Right renal pelvis (tissue), 4 donors: ENCODE results near the gene ABL2. TPM values are rescaled to one million over a fixed set of nuclear protein-coding genes. Genes with fewer than 3 reads are reported as not detected.
"Not testable (repeated sequence)": the region's sequence is repeated elsewhere in the genome, so short reads cannot be mapped to it uniquely, and the experiment has no call there.

Experiments
- DNase-seq, 4 donors: peaks; one replicate each; pipeline ENCODE4 v3.0.0-alpha.2; 2013; ENCODE audit warnings: low read depth in 4 of 4, low spot score in 3 of 4, missing footprints in 1 of 4
- polyA plus RNA-seq, 4 donors: library from polyadenylated mRNA; unstranded; fragments of 120-200 nt; gene quantifications; one replicate each; pipeline ENCODE4 v1.2.1, GENCODE V29; 2013; ENCODE audit not compliant: insufficient read length in 4 of 4

Gene ABL2
- polyA plus RNA-seq, 4 donors: 10.7 to 11.2 (median 10.9) TPM

- not testable (repeated sequence) for DNase-seq
These were observed 8.4 kb downstream of the ABL2 start for GRCh38 chr1:179221121-179221520.

DNA sequence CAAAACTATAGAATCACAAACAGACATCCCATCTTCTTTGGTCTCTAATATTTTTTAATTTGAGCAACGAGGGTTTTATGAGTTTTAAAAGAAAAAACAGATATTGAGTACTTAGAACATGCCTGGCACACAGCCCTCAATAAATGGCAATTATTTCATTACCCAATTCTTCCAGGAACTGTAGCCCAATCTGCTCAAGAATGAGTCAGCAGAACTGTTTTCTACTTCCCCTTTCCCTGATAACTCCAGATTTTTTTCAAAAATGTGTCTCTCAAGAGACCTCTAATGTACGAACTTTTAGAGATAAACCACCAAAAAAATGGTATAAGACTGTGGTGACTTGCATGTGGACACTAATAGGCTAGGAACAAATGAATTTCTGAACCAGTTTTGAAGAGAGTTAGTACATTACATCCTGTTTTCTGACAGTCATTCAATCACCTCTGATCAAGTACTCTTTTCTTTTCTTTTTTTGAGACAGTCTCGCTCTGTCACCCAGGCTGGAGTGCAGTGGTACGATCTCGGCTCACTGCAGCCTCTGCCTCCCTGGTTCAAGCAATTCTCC is 11.5 kb downstream of the ABL2 start:
- no peak for DNase-seq

DNA sequence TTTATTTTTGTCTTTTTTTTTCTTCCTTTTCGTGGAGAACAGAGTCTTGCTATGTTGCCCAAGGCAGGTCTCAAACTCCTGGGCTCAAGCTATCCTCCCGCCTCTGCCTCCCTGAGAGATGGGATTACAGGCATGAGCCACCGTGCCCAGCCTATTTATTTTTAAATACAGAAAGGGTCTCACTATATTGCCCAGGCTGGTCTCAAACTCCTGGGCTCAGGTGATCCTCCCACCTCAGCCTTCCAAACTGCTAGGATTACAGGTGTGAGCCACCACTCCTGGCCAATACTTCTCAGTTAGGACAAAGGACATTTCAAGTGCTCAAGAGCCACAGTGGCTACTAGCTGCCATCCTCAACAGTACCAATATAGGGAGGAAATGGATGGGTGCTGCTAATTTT is 16.2 kb downstream of the ABL2 start:
- DNase-seq: not testable (repeated sequence)

DNA sequence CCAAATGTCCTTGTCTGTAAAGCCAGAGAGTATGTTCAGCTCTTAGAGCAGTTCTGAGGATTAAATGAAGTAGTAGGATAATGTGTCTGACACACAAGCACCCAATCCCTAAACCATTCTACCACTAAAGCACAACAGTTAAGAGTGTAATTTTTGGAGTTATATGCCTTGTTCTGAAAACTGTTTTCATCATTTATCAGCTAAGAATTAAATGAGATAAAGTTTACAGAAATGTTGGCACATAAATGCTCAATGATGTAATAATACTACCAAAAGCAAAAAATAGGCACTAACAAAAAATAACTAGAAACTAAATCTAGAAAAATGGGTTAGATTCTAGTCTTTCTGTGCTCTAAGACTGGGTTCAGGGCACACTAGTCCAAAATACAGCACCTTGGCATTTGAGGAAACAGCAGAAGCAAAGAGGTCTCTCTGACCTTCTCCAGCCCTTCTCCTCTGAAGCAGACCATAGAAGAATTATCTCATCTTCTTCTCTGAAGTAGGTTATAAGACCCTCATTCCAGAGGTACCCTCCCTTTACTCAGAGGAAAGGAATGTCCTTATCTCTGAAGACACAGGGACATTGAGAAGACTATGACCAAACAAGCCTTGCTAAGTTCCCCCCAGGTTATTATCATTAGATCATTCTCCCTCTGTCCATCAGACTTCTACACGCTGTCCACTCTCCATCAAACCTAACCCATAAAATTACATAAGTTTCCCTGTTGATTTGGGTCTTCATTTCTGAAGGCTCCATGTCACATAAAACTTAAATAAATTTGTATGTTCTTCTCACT is 20.6 kb downstream of the ABL2 start:
- DNase-seq: no peak

DNA sequence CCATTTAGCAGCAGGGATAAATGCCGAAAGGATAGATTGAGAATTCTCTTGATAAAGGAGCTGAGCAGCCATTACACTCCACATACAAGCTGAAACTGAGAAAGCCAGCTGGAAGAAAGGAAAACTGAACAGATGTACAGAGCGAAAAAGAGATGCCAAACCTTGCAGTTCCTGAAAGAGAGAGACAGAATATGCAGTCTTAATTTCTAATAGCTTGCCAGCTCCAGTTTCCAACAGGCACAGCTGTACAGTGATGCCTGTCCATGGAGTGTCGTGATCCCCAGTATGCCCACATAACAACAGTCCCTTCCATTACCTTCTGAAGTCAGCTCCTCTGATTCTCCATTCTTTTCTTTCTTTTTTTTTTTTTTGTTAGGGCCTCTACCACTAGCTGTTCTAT is 22.7 kb downstream of the ABL2 start:
- DNase-seq: no peak

GRCh38 chr1:179205284-179205683 is 24.2 kb downstream of the ABL2 start:
- no peak for DNase-seq

GRCh38 chr1:179202161-179202560 is 27.3 kb downstream of the ABL2 start:
- no peak for DNase-seq

GRCh38 chr1:179200586-179200985 is 28.9 kb downstream of the ABL2 start:
- DNase-seq: no peak

DNA sequence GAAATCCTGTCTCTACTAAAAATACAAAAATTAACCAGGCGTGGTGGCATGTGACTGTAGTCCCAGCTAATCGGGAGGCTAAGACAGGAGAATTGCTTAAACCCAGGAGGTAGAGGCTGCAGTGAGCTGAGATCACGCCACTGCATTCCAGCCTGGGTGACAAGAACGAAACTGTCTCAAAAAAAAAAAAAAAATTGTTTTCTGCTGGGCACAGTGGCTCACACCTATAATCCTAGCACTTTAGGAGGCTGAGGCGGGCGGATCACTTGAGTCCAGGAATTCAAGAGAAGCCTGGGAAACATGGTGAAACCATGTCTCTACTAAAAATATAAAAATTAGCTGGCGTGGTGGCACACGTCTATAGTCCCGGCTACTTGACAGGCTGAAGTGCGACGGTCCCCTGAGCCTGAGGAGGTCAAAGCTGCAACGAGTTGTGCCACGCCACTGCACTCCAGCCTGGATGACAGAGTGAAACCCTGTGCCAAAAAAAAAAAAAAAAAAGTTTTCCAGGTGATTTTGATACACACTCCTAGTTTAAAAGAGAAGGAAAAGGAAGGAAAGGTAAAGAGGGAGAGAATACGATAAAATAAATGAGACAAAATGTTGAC is 31.7 kb downstream of the ABL2 start:
- DNase-seq: no peak

DNA sequence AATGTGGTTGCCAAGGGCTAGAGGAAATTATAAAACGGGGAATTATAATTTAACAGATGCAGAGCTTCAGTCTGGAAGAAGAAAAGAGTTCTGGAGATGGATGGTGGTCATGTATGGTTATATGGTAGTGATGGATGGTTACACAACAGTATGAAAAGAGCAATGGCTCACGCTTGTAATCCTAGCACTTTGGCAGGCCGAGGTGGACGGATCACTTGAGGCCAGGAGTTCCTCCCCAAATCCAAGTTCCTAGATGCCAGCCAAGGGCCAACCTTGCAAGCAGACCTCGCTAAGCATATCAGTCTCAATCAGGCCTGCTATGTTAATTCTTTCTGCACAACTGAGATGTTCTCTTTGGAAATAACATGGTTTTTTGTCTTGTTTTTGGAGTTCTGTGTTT is 33.6 kb downstream of the ABL2 start:
- not testable (repeated sequence) for DNase-seq

- no peak for DNase-seq
These were observed 34.1 kb downstream of the ABL2 start for GRCh38 chr1:179195376-179195775.

DNA sequence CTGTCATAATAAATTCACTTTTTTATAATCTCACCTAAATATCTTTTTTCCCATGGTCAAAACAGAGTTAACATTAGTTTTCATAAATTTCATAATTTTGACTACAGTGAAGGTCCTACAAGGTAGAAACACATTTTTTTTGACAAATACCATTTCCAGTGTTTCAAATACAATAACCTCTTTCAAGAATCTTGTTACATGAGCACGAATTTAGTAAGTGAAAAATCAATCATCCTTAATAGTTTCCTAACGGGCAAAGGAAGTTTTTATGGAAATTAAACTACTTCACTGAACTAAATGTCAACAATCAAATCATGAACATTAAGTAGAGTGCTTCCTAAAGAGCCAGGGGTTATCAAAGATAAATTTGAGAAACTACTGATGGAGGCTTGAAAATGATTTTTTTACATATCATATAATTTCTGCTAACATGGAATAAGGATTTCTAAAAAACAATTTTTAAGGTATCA is 35.4 kb downstream of the ABL2 start:
- no peak for DNase-seq

DNA sequence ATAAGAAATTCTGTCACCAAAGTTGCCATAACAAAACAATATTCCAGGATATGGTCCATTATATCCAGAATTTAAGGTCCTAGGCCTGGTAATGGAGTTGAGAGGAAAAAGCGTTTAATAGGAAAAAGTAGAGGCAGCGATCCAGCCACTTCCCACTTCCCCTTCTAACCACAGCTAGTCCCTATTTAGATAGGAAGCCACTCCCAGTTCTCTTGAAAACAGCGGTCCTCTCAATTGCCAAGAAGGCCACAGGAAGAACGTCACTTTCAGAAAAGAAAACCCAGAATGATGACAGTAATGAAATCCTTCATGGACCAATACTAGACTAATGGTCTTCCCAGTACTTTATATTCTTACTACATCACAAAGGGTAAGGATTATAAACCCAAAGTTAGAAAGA is 38.6 kb downstream of the ABL2 start:
- DNase-seq: no peak

GRCh38 chr1:179187735-179188471 is 41.6 kb downstream of the ABL2 start:
- no peak for DNase-seq

DNA sequence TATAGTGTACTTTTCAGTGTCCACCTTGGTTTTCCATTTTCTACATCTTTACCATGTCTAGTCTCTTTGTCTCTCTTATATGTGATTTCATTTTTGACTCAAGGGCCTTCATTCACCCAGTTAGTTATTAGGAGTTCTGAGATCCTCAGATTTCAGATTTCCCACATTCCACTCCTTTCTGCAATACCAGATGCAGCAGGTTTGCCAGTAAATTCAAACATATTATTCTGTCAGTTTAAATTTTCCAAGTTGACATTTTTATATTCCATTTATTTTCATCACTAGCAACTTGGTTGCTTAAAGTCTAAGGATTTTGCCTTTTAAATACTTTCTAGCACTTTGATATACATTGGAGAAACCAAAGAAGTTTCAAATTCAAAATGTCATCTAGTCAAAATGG is 42.4 kb downstream of the ABL2 start:
- DNase-seq: no peak

GRCh38 chr1:179184403-179184802 is 45.1 kb downstream of the ABL2 start:
- no peak for DNase-seq

DNA sequence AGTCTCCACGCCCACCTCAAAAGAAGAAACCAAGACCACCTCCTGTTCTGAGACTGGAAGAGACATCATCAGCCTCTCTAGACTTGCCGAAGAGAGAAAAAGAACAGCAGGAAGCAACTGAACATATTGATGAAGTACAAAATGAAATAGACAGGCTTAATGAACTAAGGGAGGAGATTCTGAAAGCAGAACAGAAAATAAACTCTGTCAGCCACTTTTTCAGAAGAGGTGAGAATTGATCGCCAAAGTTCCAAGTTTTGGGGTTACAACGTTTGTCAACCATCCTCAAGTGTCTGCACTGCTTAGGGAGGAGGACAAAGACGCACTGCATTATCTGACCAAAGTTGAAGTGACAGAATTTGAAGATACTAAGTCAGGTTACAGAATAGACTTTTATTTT is 45.6 kb downstream of the ABL2 start:
- no peak for DNase-seq

DNA sequence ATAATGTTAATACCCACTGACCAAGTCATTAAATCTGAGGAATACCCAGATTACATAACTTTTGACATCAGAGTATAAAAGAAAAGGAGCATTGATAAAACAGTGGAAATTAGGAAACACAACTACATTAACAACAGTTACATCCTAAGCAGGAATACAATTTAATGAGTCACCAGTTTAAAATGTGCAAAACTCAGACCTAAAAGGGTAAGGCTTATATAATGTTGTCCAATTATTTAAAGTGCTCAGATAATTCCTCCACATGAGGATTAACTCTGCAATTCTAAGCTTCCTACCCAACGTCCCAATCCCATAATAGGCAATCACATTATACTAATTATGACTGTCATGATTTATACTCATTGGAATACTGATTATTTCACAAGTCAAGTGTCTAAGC is 50.5 kb downstream of the ABL2 start:
- no peak for DNase-seq

DNA sequence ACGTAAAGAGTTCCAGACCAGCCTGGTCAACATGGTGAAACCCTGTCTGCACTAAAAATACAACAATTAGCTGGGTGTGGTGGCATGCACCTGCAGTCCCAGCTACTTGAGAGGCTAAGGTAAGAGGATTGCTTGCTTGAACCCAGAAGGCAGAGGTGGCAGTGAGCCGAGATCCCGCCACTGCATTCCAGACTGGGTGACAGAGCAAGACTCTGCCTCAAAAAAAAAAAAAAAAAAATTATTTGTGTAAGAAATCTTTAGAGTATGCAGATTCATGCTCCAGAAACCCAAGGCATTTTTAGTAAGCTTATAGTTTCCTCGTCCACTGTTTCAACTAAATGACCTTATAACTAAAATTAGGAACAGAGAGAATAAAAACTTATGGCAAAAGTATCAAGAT is 51.3 kb downstream of the ABL2 start:
- DNase-seq: no peak

GRCh38 chr1:179177615-179178014 is 51.9 kb downstream of the ABL2 start:
- no peak for DNase-seq

- no peak for DNase-seq
These were observed 52.3 kb downstream of the ABL2 start for GRCh38 chr1:179177182-179177581.
